IPS DF 6.9 (cell line): ENCODE results near the gene GRHL1.

ENCODE experiments used
- DNase-seq: peaks from one replicate; pipeline ENCODE4 v3.0.0-alpha.2; 2013; ENCODE audit warnings: low read depth, low spot score
- H3K27ac ChIP-seq: one replicate; pipeline ENCODE4 v1.5.1; 2013; ENCODE audit warnings: low read length, control low read depth
- H3K27me3 ChIP-seq: 2 replicates; pipeline ENCODE4 v1.6.1; 2013; ENCODE audit warnings: mild to moderate bottlenecking, low read length; ENCODE audit not compliant: control insufficient read depth, insufficient read depth
- H3K36me3 ChIP-seq: 2 replicates; pipeline ENCODE4 v1.6.1; 2013; ENCODE audit warnings: low read length; ENCODE audit not compliant: control insufficient read depth, insufficient read depth
- H3K4me1 ChIP-seq: 2 replicates; pipeline ENCODE4 v1.6.1; 2013; ENCODE audit warnings: low read length; ENCODE audit not compliant: control insufficient read depth, insufficient read depth
- H3K4me3 ChIP-seq: 2 replicates; pipeline ENCODE4 v1.5.1; 2013; ENCODE audit warnings: mild to moderate bottlenecking, low read length
- H3K9me3 ChIP-seq: 2 replicates; pipeline ENCODE4 v1.6.1; 2013; ENCODE audit warnings: low read length, inconsistent platforms; ENCODE audit not compliant: control insufficient read depth, insufficient read depth
- WGBS: extraction: QIAGEN DNeasy Blood & Tissue Kit; methylation state at CpG from one replicate; pipeline ENCODE4 v1.1.7; 2013; ENCODE audit warnings: mixed read lengths, missing lambda C conversion rate; ENCODE audit not compliant: insufficient read length, insufficient coverage; 5-methylcytosine and 5-hydroxymethylcytosine counted together

GRHL1 gene

DNA sequence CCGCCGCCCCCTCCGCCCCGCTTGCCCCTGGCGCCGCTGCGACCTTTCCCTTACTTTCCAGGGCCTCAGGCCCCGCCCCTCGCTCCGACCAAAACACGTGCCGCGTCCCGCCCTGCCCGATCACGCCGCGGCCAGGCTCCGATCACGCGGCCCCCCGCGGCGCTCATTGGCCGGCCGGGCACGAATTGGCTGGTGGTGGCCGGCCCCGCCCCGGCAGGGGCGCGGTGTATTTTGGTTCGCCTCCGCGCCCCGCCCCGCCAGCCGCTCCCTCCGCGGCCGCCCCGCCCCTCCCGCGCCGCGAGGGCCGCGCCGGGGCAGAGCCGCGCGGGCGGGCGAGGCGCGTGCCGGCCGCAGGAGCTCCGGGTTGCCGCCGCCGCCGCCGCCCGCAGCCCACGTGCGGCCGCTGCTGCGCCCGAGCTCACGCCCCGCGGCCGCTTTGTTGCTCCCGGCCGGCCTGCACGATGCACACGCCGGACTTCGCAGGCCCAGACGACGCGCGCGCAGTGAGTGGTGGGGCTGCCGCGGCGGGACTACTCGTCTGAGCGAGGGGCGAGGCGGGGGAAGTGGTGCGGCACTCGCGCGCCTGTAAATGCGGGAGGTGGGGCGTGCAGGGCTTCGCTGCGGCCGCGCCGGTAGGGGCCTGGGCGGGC lies 91.9 kb downstream of the GRHL1 start, which contains the start of gene KLF11:
TSS of gene KLF11 (plus strand) at position 295 of the 650 bp plus-strand sequence. CDS start at position 462, 167 bp downstream.
- Histone ChIP-seq H3K36me3 (0 out of 2 replicates have a peak, but pooled peaks cover 4% of the 10 kb centered on the region), H3K4me1 (peaks cover 6% of the 10 kb centered on the region; the same call in 1 of the 2 replicates), H3K27ac (no peak within 1 kb of the TSS), H3K27me3 (peaks cover 1% of the 10 kb centered on the region; the same call in 1 of the 2 replicates), H3K4me3 (peak within 1 kb of the TSS; percentile 61; the same call in 1 of the 2 replicates), H3K9me3 (no peaks in the 10 kb centered on the region)
- DNase-seq: no peak
- no CpG with 5 or more reads among the region's 104 CpGs for WGBS

DNA sequence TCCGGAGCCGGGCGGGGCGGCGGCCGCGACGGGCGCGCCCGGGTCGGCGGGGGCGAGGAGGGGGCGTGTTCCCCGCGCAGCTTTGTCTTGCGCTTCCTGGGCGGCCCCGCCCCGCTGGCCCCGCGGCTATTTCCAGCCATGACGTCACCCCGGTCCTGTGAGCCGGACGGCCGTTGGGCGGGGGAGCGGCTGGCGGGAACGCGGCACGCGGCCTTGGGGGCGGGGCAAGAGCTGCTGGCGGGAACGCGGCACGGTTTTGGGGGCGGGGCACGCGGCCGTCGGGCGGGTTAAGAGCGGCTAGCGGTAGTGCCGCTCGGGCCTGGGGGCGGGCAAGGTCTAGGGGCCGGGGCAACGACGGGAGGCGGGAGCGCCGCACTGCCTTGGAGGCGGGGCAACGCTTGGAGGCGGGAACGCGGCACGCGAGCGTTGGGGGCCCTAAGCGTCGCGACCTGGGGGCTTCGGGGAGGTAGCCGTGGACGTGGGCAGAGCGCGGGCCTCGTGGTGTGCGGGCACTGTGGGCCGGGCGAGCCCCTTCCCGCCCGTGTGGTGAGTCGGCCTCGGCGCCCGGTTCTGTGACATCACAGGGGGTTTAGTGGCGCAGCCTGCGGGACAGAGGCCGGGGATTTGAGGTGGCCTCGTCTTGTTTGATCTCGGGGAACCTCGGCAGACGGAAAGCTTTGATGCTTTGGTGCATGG lies 92.6 kb downstream of the GRHL1 start:
- peak overlapping the region; percentile 61; the same call in 1 of the 2 replicates for H3K4me3 ChIP-seq
- H3K27ac ChIP-seq: no peak overlapping the region
- peaks cover 1% of the 10 kb centered on the region; the same call in 1 of the 2 replicates for H3K27me3 ChIP-seq
- H3K4me1 ChIP-seq: peaks cover 6% of the 10 kb centered on the region; the same call in 1 of the 2 replicates
- H3K36me3 ChIP-seq: 0 out of 2 replicates have a peak, but pooled peaks cover 4% of the 10 kb centered on the region
- no peak for DNase-seq
- H3K9me3 ChIP-seq: no peaks in the 10 kb centered on the region
- WGBS: no CpG with 5 or more reads among the region's 90 CpGs

DNA sequence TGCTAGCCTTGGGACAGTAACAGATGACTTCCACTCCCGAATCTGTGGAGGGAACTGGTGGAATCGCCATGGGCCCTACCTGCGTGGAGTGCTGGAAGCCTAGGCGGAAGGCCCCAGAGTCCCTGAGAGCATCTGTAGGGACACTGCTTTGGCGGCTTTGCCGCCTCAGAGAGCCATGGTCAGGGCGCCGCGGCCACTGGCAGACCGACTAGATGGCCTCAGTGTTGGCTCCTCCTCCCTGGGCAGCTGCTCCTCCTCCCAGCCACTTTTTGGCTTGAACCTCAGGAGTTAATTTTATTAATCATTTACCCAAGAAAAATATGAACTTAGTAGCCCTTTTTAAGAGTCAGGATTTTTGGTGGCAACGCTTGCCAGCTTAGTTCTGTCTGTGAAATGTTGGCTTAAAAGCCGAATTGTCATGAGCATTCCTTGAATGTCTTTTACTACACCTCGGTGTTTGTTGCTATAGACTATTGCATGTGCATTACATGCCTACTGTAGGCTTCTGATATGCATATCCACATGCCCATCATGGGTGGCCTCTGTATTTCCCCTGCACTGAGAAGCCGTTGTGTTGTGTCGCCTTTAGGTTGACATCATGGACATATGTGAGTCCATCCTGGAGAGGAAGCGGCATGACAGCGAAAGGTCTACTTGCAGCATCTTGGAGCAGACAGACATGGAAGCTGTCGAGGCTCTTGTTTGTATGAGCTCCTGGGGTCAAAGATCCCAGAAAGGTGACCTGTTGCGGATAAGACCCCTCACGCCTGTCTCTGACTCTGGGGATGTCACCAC lies 94.3 kb downstream of the GRHL1 start:
- Histone ChIP-seq H3K4me3 (no peak overlapping the region), H3K27ac (no peak overlapping the region), H3K4me1 (peaks cover 6% of the 10 kb centered on the region; the same call in 1 of the 2 replicates), H3K36me3 (0 out of 2 replicates have a peak, but pooled peaks cover 4% of the 10 kb centered on the region), H3K27me3 (peaks cover 1% of the 10 kb centered on the region; the same call in 1 of the 2 replicates), H3K9me3 (no peaks in the 10 kb centered on the region)
- no peak for DNase-seq
- WGBS: no CpG with 5 or more reads among the region's 20 CpGs

DNA sequence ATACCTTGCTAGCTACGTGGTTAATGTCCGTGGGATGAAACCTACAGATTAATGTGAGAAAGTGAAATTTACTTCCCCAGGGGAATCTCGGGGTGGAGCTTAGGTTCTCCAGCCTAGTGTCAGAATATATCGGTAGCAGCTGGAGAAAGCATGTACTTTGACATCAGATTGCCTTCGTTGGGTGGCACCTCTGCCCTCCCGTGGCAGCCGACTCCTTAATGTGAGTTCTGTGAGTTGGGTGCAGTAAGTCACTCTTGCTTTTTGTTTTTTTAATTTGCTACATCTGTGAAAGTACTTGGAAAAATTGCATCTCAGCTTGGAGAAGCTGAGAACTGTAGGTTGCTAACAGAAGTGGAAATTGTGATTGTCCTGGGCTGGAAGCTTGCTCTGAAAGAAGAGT lies 95.4 kb downstream of the GRHL1 start:
- no CpG with 5 or more reads among the region's 7 CpGs for WGBS
- Histone ChIP-seq H3K4me3 (no peak overlapping the region), H3K27me3 (peaks cover under 1% of the 10 kb centered on the region; the same call in 1 of the 2 replicates), H3K27ac (no peak overlapping the region), H3K4me1 (peaks cover 6% of the 10 kb centered on the region; the same call in 1 of the 2 replicates), H3K9me3 (no peaks in the 10 kb centered on the region), H3K36me3 (0 out of 2 replicates have a peak, but pooled peaks cover 4% of the 10 kb centered on the region)
- no peak for DNase-seq

DNA sequence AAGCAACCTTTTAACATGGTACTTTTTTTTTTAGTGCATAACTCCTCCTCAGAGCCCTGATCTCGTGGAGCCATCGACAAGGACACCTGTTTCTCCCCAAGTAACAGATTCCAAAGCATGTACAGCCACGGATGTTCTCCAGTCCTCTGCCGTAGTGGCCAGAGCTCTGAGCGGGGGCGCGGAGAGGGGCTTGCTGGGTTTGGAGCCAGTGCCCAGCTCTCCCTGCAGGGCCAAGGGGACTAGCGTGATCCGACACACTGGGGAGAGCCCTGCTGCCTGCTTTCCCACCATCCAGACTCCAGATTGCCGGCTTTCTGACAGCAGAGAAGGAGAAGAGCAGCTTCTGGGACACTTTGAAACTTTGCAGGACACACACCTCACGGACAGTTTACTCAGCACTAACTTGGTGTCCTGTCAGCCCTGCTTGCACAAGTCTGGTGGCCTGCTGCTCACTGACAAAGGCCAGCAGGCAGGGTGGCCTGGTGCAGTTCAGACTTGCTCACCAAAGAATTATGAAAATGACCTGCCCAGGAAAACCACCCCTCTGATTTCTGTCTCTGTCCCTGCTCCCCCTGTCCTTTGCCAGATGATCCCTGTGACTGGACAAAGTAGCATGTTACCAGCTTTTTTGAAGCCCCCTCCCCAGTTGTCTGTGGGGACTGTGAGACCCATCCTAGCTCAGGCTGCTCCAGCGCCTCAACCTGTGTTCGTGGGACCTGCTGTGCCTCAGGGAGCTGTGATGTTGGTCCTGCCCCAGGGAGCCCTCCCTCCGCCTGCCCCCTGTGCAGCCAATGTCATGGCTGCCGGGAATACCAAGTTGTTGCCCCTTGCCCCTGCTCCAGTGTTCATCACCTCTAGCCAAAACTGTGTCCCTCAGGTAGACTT lies 96.4 kb downstream of the GRHL1 start:
- Histone ChIP-seq H3K4me3 (no peak overlapping the region), H3K4me1 (peaks cover 2% of the 10 kb centered on the region), H3K36me3 (peaks cover 7% of the 10 kb centered on the region), H3K27ac (no peak overlapping the region), H3K27me3 (no peaks in the 10 kb centered on the region), H3K9me3 (no peaks in the 10 kb centered on the region)
- WGBS: no CpG with 5 or more reads among the region's 15 CpGs
- DNase-seq: no peak

DNA sequence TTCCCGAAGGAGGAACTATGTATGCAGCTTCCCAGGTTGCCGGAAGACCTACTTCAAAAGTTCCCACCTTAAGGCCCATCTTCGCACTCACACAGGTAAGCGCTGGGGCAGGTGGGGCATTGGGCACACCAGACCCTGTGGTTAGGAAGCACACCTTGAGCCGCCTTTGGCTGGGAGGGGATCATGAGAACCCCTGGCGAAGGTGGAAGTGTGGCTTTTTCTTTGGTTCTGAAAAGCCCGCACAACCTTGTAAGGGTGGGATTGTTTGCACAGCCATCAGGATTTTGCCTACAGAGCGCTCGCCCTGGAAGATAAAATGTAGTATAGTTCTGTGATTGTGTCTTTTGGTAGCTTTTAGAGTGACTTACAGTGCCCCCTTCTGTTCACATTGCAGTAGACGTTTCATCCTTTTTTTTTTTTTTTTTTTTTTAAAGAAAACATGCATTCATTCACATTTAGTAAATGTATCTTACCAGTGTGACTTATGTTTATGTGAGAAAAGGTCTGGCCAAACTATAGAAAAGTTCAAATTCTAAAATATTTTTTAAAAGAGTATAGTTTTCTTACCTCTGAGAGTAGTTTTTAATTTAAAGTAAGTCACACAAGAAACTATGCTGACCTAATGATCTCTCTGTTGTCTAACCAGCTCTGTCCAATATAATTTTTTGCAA lies 97.1 kb downstream of the GRHL1 start:
- H3K27me3 ChIP-seq: no peaks in the 10 kb centered on the region
- peaks cover 2% of the 10 kb centered on the region for H3K4me1 ChIP-seq
- DNase-seq: no peak
- H3K9me3 ChIP-seq: no peaks in the 10 kb centered on the region
- peaks cover 7% of the 10 kb centered on the region for H3K36me3 ChIP-seq
- H3K4me3 ChIP-seq: no peak overlapping the region
- H3K27ac ChIP-seq: no peak overlapping the region
- WGBS: no CpG with 5 or more reads among the region's 10 CpGs
